ENCODE results near the gene MRGPRD. TPM values are rescaled to one million over a fixed set of nuclear protein-coding genes. Genes with fewer than 3 reads are reported as not detected.

The MRGPRD gene
- total and polyA plus RNA-seq, 4 experiments from 2014 or later, result 0.48 TPM; not detected in 3

DNA sequence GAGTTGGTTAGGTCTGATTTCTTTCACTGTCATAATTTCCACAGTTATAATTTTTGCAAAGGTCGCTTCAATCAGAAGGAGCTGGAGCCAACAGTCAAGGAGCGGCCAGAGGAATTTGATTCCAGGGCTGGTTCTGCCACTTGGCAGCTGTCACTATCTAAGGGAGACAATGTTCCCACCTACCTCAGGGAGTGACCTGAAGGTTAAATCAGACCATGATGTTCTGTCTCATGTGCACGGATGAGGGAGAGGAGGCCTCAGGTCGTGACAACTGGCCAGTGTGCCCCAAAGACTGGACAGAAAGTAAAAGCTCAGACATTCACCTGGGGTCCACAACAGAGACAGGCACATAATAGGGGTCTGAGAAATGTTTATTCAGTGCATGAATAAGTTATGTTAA, 7.6 kb downstream of the MRGPRD start:
- ChIA-PET CTCF (ENCODE audit: partially characterized antibody) (no interaction called here), POLR2A (ENCODE audit: partially characterized antibody) (no interaction called here)
- no peak overlapping the region for H3K4me3 ChIP-seq (ENCODE audit: low read length in 2 of 2)
- H3K9me3 ChIP-seq (ENCODE audit: control insufficient read depth in 1 of 2, low read length in 2 of 2), result no peaks in the 10 kb centered on the region
- Mint-ChIP-seq H3K36me3 (peaks cover 0 to 1% of the 10 kb centered on the region in 2 donors), H3K4me1 (peaks cover 0 to 3% (median under 1%) of the 10 kb centered on the region in 4 donors), H3K27me3 (peaks cover 2% of the 10 kb centered on the region in 2 donors), H3K9me3 (no peaks in the 10 kb centered on the region), H3K4me3 (no peak overlapping the region), H3K27ac (peak overlapping the region in 1 of 7 donors; percentile 75)
- intact Hi-C loops (cut with micrococcal nuclease), result no loop called here
- H3K36me3 ChIP-seq (ENCODE audit: insufficient read depth, low read length), result no peaks in the 10 kb centered on the region
- DNase-seq, result no peak
- H3K27ac ChIP-seq (ENCODE audit: low read depth, low read length), result no peak overlapping the region
- no peaks in the 10 kb centered on the region for H3K4me1 ChIP-seq (ENCODE audit: insufficient read depth, low read length)
- H3K27me3 ChIP-seq (ENCODE audit: insufficient read depth, low read length), result no peaks in the 10 kb centered on the region

- H3K36me3 ChIP-seq (ENCODE audit: insufficient read depth, low read length), result no peaks in the 10 kb centered on the region
- intact Hi-C loops (cut with micrococcal nuclease), result no loop called here
- DNase-seq, result no peak
- no peaks in the 10 kb centered on the region for H3K27me3 ChIP-seq (ENCODE audit: insufficient read depth, low read length)
- Mint-ChIP-seq H3K4me3 (no peak overlapping the region), H3K36me3 (peaks cover 0 to 1% of the 10 kb centered on the region in 2 donors), H3K4me1 (peaks cover 7 to 19% (median 13%) of the 10 kb centered on the region in 4 donors), H3K9me3 (no peaks in the 10 kb centered on the region), H3K27me3 (peaks cover 2 to 3% of the 10 kb centered on the region in 2 donors), H3K27ac (peak overlapping the region in 2 of 7 donors; percentile 2 to 7)
- no peaks in the 10 kb centered on the region for H3K9me3 ChIP-seq (ENCODE audit: control insufficient read depth in 1 of 2, low read length in 2 of 2)
- POLR2A ChIA-PET (ENCODE audit: partially characterized antibody), result no interaction called here
- H3K4me3 ChIP-seq (ENCODE audit: low read length in 2 of 2), result no peak overlapping the region
- CTCF ChIA-PET (ENCODE audit: partially characterized antibody), result no interaction called here
- no peak overlapping the region for H3K27ac ChIP-seq (ENCODE audit: low read depth, low read length)
- peaks cover 11% of the 10 kb centered on the region for H3K4me1 ChIP-seq (ENCODE audit: insufficient read depth, low read length)
These were observed 9.7 kb downstream of the MRGPRD start for GRCh38 chr11:68970921-68971636.

GRCh38 chr11:68969386-68969785, 11.4 kb downstream of the MRGPRD start:
- no peak for DNase-seq
- Histone ChIP-seq H3K27ac (ENCODE audit: low read depth, low read length) (no peak overlapping the region), H3K4me3 (ENCODE audit: low read length in 2 of 2) (no peak overlapping the region), H3K27me3 (ENCODE audit: insufficient read depth, low read length) (no peaks in the 10 kb centered on the region), H3K36me3 (ENCODE audit: insufficient read depth, low read length) (no peaks in the 10 kb centered on the region), H3K9me3 (ENCODE audit: control insufficient read depth in 1 of 2, low read length in 2 of 2) (no peaks in the 10 kb centered on the region), H3K4me1 (ENCODE audit: insufficient read depth, low read length) (peaks cover 28% of the 10 kb centered on the region)
- intact Hi-C loops (cut with micrococcal nuclease), result no loop called here
- H3K36me3 Mint-ChIP-seq, result peaks cover 0 to 1% of the 10 kb centered on the region in 2 donors
- H3K4me3 Mint-ChIP-seq, result no peak overlapping the region
- peaks cover 2 to 3% of the 10 kb centered on the region in 2 donors for H3K27me3 Mint-ChIP-seq
- H3K4me1 Mint-ChIP-seq, result peaks cover 13 to 32% (median 24%) of the 10 kb centered on the region in 4 donors
- H3K9me3 Mint-ChIP-seq, result no peaks in the 10 kb centered on the region
- ChIA-PET CTCF (ENCODE audit: partially characterized antibody) (no interaction called here), POLR2A (ENCODE audit: partially characterized antibody) (no interaction called here)
- peak overlapping the region in 1 of 7 donors; percentile 78 for H3K27ac Mint-ChIP-seq

DNA sequence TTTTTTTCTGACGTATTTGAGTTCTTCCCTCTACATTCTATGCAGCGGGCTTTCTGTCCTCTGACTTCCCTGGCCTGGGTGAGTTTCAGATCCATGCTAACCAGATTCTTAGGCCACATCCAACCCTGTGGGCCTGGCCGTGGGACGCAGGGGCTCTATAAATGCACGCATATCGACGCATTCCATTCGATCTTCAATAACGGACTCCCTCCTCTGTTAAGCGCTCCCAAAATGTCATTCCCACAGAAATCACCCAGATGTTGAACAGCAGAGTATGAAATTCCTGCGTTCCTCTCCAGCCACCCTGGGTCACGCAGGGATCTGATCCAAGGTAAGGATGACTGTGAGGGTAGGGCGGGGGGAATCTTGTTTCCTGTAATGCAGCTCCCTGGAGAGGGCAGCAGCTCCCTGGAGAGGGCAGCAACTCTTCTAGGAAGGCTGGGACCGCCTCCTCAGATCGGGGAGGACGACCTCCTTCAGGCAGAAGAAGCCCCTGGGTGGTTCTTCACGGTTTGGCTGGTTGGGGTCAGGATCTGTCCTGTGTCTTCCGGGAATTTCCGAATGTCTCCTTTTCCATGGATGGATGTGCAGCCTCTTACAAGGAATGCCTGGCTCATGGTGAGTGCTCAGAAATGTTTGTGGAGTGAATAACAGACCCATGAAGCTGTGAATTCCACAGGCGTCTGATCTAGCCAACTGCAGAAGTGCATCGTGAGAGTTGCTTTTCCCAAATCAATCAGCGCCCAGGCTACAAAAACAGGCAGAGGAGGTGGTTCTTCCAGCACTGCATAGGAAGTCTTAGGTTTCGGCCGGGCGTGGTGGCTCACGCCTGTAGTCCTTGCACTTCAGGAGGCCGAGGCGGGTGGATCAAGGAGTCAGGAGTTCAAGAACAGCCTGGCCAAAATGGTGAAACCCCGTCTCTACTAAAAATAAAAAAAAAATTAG, 12.2 kb downstream of the MRGPRD start:
- H3K36me3 ChIP-seq (ENCODE audit: insufficient read depth, low read length), result no peaks in the 10 kb centered on the region
- no peaks in the 10 kb centered on the region for H3K9me3 ChIP-seq (ENCODE audit: control insufficient read depth in 1 of 2, low read length in 2 of 2)
- intact Hi-C loops (cut with micrococcal nuclease), result no loop called here
- Mint-ChIP-seq H3K36me3 (peaks cover 0 to 1% of the 10 kb centered on the region in 2 donors), H3K27me3 (peaks cover 2 to 3% of the 10 kb centered on the region in 2 donors), H3K27ac (peak overlapping the region in 2 of 7 donors; percentile 11 to 51), H3K4me3 (no peak overlapping the region), H3K9me3 (no peaks in the 10 kb centered on the region), H3K4me1 (peaks cover 15 to 40% (median 30%) of the 10 kb centered on the region in 4 donors)
- H3K27ac ChIP-seq (ENCODE audit: low read depth, low read length), result no peak overlapping the region
- CTCF ChIA-PET (ENCODE audit: partially characterized antibody), result no interaction called here
- no peaks in the 10 kb centered on the region for H3K27me3 ChIP-seq (ENCODE audit: insufficient read depth, low read length)
- peaks cover 36% of the 10 kb centered on the region for H3K4me1 ChIP-seq (ENCODE audit: insufficient read depth, low read length)
- no peak overlapping the region for H3K4me3 ChIP-seq (ENCODE audit: low read length in 2 of 2)
- POLR2A ChIA-PET (ENCODE audit: partially characterized antibody), result no interaction called here
- no peak for DNase-seq

GRCh38 chr11:68966894-68967780, 13.6 kb downstream of the MRGPRD start:
- no peak for DNase-seq
- H3K27me3 Mint-ChIP-seq, result peaks cover 2 to 3% of the 10 kb centered on the region in 2 donors
- Histone ChIP-seq H3K4me3 (ENCODE audit: low read length in 2 of 2) (no peak overlapping the region), H3K27ac (ENCODE audit: low read depth, low read length) (no peak overlapping the region), H3K36me3 (ENCODE audit: insufficient read depth, low read length) (no peaks in the 10 kb centered on the region), H3K27me3 (ENCODE audit: insufficient read depth, low read length) (no peaks in the 10 kb centered on the region), H3K9me3 (ENCODE audit: control insufficient read depth in 1 of 2, low read length in 2 of 2) (no peaks in the 10 kb centered on the region), H3K4me1 (ENCODE audit: insufficient read depth, low read length) (peaks cover 48% of the 10 kb centered on the region)
- intact Hi-C loops (cut with micrococcal nuclease), result no loop called here
- CTCF ChIA-PET (ENCODE audit: partially characterized antibody), result interaction anchor here (1.0 to 1.8 kb wide), 4 partner anchors 11 to 18 kb away, joined by 3 to 5 read pairs (median 4); no protein-coding TSS in a partner anchor
- H3K9me3 Mint-ChIP-seq, result no peaks in the 10 kb centered on the region
- POLR2A ChIA-PET (ENCODE audit: partially characterized antibody), result interaction anchor here (1.4 to 2.1 kb wide), 4 partner anchors 10 to 82 kb away, joined by 3 to 11 read pairs (median 8); partner anchors contain the start of genes IGHMBP2, MRGPRD and TPCN2
- peak overlapping the region in 5 of 7 donors; percentile 0 to 89 (median 56) for H3K27ac Mint-ChIP-seq
- H3K4me1 Mint-ChIP-seq, result peaks cover 22 to 54% (median 40%) of the 10 kb centered on the region in 4 donors
- H3K4me3 Mint-ChIP-seq, result peak overlapping the region in 3 of 8 donors; percentile 10 to 49 (median 47)
- H3K36me3 Mint-ChIP-seq, result peaks cover 0 to 4% of the 10 kb centered on the region in 2 donors

DNA sequence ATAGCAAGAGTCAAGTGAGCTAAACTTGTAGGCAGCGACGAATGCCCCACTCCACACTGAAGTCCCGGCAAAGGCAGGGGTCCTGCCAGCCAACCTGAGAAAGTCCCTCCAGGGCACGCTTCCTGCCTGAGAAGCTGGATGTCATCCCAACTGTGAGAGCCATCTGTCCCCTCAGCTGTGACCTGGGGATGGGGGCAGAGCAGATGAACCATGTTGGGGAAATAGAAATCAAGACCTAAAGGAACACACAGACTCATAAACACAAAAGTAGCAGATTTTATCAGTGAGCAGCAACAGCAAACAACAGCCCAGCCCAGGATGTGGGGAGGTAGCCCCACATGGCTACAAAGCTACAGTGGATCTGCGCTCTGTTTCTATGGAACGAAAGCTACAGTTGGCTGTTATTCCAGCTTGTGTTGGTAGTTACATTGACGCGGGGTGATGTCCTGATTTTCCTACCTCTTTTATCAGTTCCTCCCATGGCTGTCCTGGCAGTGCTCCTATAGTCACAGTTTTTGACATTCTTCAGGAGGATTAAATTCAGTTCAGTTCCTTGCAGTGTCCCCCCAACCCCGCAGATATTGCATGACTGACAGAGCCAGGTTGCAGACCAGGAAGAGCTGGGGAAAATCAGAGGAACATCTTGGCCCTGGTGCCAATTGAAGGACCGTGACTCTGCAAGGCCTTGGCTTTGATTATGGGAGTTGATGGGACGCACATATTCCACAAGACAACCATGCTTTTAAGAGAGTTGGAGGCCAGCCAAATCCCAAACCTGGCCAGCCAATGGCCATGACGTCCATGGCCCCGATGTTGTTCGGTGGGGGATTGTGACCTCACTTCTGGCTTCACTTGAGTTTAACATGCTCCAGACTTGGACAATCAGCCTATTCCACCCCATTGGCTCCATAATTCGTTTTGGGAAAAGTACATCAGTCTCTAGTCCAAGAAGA, 14.6 kb downstream of the MRGPRD start:
- DNase-seq, result peak in 4 of 5 donors; percentile 38 to 62 (median 46)
- H3K36me3 Mint-ChIP-seq, result peaks cover 0 to 4% of the 10 kb centered on the region in 2 donors
- no peaks in the 10 kb centered on the region for H3K9me3 ChIP-seq (ENCODE audit: control insufficient read depth in 1 of 2, low read length in 2 of 2)
- ChIA-PET POLR2A (ENCODE audit: partially characterized antibody) (interaction anchor here (0.5 to 2.1 kb wide), 5 partner anchors 9 to 83 kb away, joined by 3 to 11 read pairs (median 7); partner anchors contain the start of genes IGHMBP2, MRGPRD and TPCN2), CTCF (ENCODE audit: partially characterized antibody) (interaction anchor here (0.7 to 1.8 kb wide), 4 partner anchors 12 to 383 kb away, joined by 3 to 5 read pairs (median 3); no protein-coding TSS in a partner anchor)
- H3K27ac Mint-ChIP-seq, result peak overlapping the region; percentile 79 to 96 (median 90)
- H3K27me3 ChIP-seq (ENCODE audit: insufficient read depth, low read length), result no peaks in the 10 kb centered on the region
- peaks cover 48% of the 10 kb centered on the region for H3K4me1 ChIP-seq (ENCODE audit: insufficient read depth, low read length)
- peak overlapping the region; percentile 0 for H3K27ac ChIP-seq (ENCODE audit: low read depth, low read length)
- H3K9me3 Mint-ChIP-seq, result no peaks in the 10 kb centered on the region
- H3K4me3 Mint-ChIP-seq, result peak overlapping the region; percentile 24 to 79 (median 70)
- H3K36me3 ChIP-seq (ENCODE audit: insufficient read depth, low read length), result no peaks in the 10 kb centered on the region
- H3K27me3 Mint-ChIP-seq, result peaks cover 3 to 4% of the 10 kb centered on the region in 2 donors
- peaks cover 23 to 56% (median 41%) of the 10 kb centered on the region in 4 donors for H3K4me1 Mint-ChIP-seq
- intact Hi-C loops (cut with micrococcal nuclease), result no loop called here
- no peak overlapping the region for H3K4me3 ChIP-seq (ENCODE audit: low read length in 2 of 2)

Data from CD4-positive, alpha-beta memory T cell (primary cell).